ENCODE data around the gene CCDC171. TPM values are rescaled to one million over a fixed set of nuclear protein-coding genes. Genes with fewer than 3 reads are reported as not detected.

CCDC171 gene
- total and polyA plus RNA-seq, 2 of the 13 experiments (the other 11 are each of a cell fraction or from before 2014, with no cell fraction given): 0.95 to 2.5 TPM

DNA sequence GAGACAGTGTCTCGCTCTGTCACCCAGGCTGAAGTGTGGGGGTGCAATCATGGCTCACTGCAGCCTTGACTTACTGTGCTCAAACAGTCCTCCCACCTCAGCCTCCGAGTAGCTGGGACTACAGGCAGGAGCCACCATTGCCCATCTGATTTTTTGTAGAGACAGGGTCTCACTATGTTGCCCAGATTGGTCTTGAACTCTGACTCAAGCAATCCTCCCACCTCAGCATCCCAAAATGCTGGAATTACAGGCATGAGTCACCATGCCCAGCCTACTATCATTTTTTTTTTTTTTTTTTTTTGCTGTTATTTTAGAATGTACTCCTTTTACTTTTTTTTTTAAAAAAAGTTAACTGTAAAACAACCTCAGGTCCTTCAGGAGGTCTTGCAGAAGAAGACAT is 449.0 kb downstream of the CCDC171 start:
- TF ChIP-seq CAMTA2 (CRISPR knock-in tag; IDR thresholded peaks at IDR 0.05; ENCODE audit: borderline replicate concordance) (no peak), ZNF614 (CRISPR knock-in tag; IDR thresholded peaks at IDR 0.05; ENCODE audit: borderline replicate concordance) (no peak), ZNF558 (CRISPR knock-in tag; IDR thresholded peaks at IDR 0.05; ENCODE audit: borderline replicate concordance) (no peak), SRSF1 (optimal IDR thresholded peaks at IDR 0.05; ENCODE audit: low read depth, low read length) (no peak), AKAP8 (CRISPR knock-in tag; IDR thresholded peaks at IDR 0.05) (no peak), FOXA1 (IDR thresholded peaks at IDR 0.05) (no peak), FOXA1 (CRISPR knock-in tag; IDR thresholded peaks at IDR 0.05) (no peak), ZNF724P (CRISPR knock-in tag; IDR thresholded peaks at IDR 0.05; ENCODE audit: borderline replicate concordance) (no peak), RBM22 (optimal IDR thresholded peaks at IDR 0.05; ENCODE audit: low read length) (no peak), ZNF138 (CRISPR knock-in tag; IDR thresholded peaks at IDR 0.05; ENCODE audit: low read depth) (no peak), NCOA1 (CRISPR knock-in tag; IDR thresholded peaks at IDR 0.05) (no peak), RXRB (CRISPR knock-in tag; IDR thresholded peaks at IDR 0.05; ENCODE audit: borderline replicate concordance) (no peak), ZNF841 (CRISPR knock-in tag; IDR thresholded peaks at IDR 0.05; ENCODE audit: borderline replicate concordance) (no peak), SIX4 (CRISPR knock-in tag; IDR thresholded peaks at IDR 0.05) (no peak), HDAC1 (CRISPR knock-in tag; IDR thresholded peaks at IDR 0.05) (no peak), MBNL3 (CRISPR knock-in tag; conservative IDR thresholded peaks at IDR 0.05) (no peak)
- TF ChIP-seq, protein P1, sequence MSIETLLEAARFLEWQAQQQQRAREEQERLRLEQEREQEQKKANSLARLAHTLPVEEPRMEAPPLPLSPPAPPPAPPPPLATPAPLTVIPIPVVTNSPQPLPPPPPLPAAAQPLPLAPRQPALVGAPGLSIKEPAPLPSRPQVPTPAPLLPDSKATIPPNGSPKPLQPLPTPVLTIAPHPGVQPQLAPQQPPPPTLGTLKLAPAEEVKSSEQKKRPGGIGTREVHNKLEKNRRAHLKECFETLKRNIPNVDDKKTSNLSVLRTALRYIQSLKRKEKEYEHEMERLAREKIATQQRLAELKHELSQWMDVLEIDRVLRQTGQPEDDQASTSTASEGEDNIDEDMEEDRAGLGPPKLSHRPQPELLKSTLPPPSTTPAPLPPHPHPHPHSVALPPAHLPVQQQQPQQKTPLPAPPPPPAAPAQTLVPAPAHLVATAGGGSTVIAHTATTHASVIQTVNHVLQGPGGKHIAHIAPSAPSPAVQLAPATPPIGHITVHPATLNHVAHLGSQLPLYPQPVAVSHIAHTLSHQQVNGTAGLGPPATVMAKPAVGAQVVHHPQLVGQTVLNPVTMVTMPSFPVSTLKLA (IDR thresholded peaks at IDR 0.05): no peak
- TF ChIP-seq, protein P2, sequence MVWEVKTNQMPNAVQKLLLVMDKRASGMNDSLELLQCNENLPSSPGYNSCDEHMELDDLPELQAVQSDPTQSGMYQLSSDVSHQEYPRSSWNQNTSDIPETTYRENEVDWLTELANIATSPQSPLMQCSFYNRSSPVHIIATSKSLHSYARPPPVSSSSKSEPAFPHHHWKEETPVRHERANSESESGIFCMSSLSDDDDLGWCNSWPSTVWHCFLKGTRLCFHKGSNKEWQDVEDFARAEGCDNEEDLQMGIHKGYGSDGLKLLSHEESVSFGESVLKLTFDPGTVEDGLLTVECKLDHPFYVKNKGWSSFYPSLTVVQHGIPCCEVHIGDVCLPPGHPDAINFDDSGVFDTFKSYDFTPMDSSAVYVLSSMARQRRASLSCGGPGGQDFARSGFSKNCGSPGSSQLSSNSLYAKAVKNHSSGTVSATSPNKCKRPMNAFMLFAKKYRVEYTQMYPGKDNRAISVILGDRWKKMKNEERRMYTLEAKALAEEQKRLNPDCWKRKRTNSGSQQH (CRISPR knock-in tag; IDR thresholded peaks at IDR 0.05; ENCODE audit: low read depth): no peak
- ChIA-PET CTCF (ENCODE audit: low intra/inter-chr PET ratio, low total read pairs) (no interaction called here), POLR2A (no interaction called here)
- H3K9me3 ChIP-seq (ENCODE audit: low read length): no peaks in the 10 kb centered on the region
- no peaks in the 10 kb centered on the region for H3K27me3 ChIP-seq (ENCODE audit: control insufficient read depth in 1 of 2, insufficient read depth in 2 of 2, low read length in 2 of 2)
- no peak overlapping the region for H3K4me2 ChIP-seq (ENCODE audit: low read depth, low read length)
- no peaks in the 10 kb centered on the region for H3K79me2 ChIP-seq (ENCODE audit: insufficient read depth, low read length)
- H3K27ac ChIP-seq (ENCODE audit: extremely low read length, insufficient read depth, low read length): no peak overlapping the region
- FAIRE-seq: no peak
- no peaks in the 10 kb centered on the region for H4K20me1 ChIP-seq (ENCODE audit: insufficient read depth, low read length)
- no peaks in the 10 kb centered on the region for H3K36me3 ChIP-seq (replicated peaks in 1 of 2; ENCODE audit: control insufficient read depth in 1 of 2, insufficient read depth in 2 of 2, low read length in 2 of 2)
- no TSS peak for BruUV-seq (replicated peaks)
- in situ Hi-C loops (cut with HindIII; ENCODE audit: extremely low pct_ligation_motif_present, low pct_unique_long_range_greater_than_20kb) (no loop called here), intact Hi-C loops (cut with micrococcal nuclease; ENCODE audit: unreplicated experiment) (no loop called here)
- no peaks in the 10 kb centered on the region for H3K4me1 ChIP-seq (ENCODE audit: insufficient read depth, low read length)
- 3% methylated on average over 2 of the region's 2 CpGs for WGBS (ENCODE audit: low lambda C conversion rate)
- H2AFZ ChIP-seq (ENCODE audit: low read length): no peak overlapping the region
- no peak for DNase-seq (ENCODE audit: low spot score)
- no peak overlapping the region for H3K4me3 ChIP-seq (replicated peaks in 1 of 3; ENCODE audit: insufficient read depth in 1 of 3, low read depth in 2 of 3, low read length in 3 of 3)
- no peak overlapping the region for H3K9ac ChIP-seq (ENCODE audit: insufficient read depth, low read depth, low read length)
- no peak for ATAC-seq

All from HepG2 (cell line).